Stomach (tissue), 9 donors: ENCODE data around the gene FAM89B. TPM values are rescaled to one million over a fixed set of nuclear protein-coding genes. Genes with fewer than 3 reads are reported as not detected.

Source experiments
- DNase-seq, 2 donors: peaks; one replicate each; pipeline versions ENCODE4 v3.0.0 to v3.0.0-alpha.2; 2013 to 2019
- H3K27ac ChIP-seq, 5 donors: fragments of 200-600 bp in 4 of 5; sonication (generic) in 4 of 5; one replicate each; pipeline ENCODE4 v1.5.1; 2013 to 2019; ENCODE audit warnings: mild to moderate bottlenecking in 1 of 5, moderate library complexity in 1 of 5
- H3K27me3 ChIP-seq, 3 donors: fragments of 200-600 bp; sonication (generic); one replicate each; pipeline ENCODE4 v1.5.1; 2017 to 2019; ENCODE audit warnings: mixed run types in 1 of 3
- H3K36me3 ChIP-seq, 4 donors: fragments of 200-600 bp; sonication (generic); 1 replicate in 3 of 4; 2 replicates in 1 of 4; pipeline ENCODE4 v1.5.1; 2016 to 2019
- H3K4me1 ChIP-seq, 4 donors: fragments of 200-600 bp; sonication (generic); one replicate each; pipeline ENCODE4 v1.5.1; 2016 to 2019
- H3K4me3 ChIP-seq, 4 donors: fragments of 200-600 bp; sonication (generic) in 3 of 4; one replicate each; pipeline ENCODE4 v1.5.1; 2016 to 2019; ENCODE audit warnings: mild to moderate bottlenecking in 1 of 4
- H3K9me3 ChIP-seq, 4 donors: fragments of 200-600 bp; sonication (generic); one replicate each; pipeline ENCODE4 v1.5.1; 2016 to 2019
- EP300 ChIP-seq: sonication (generic); formaldehyde crosslinking; IDR thresholded peaks from one replicate; pipeline ENCODE4 v1.6.1; 2017; ENCODE audit warnings: antibody characterized with exemption
- POLR2A ChIP-seq, 4 donors: fragments of 450-650 bp; IDR thresholded peaks; one replicate each; pipeline ENCODE4 v1.6.1; 2016; ENCODE audit warnings: antibody characterized with exemption in 4 of 4, control low read depth in 2 of 4, mild to moderate bottlenecking in 1 of 4, moderate library complexity in 1 of 4
- POLR2AphosphoS5 ChIP-seq, 3 donors: sonication (generic); formaldehyde crosslinking; IDR thresholded peaks; one replicate each; pipeline ENCODE4 v1.6.1; 2016; ENCODE audit warnings: antibody characterized with exemption in 3 of 3
- WGBS, 5 donors: extraction: QIAGEN DNeasy Blood & Tissue Kit in 3 of 5; methylation state at CpG; one replicate each; pipeline versions ENCODE4 v1.1.5 to v1.1.7; 2013 to 2018; 5-methylcytosine and 5-hydroxymethylcytosine counted together
- intact Hi-C: fragments of 100-400 bp; cut with DNase I; formaldehyde crosslinking; loops from one replicate; pipeline ENCODE4 v1.15.1; 2023; ENCODE audit warnings: low total_unique reads
- polyA plus RNA-seq, 3 donors: library from polyadenylated mRNA; stranded (reverse); fragments of 200-250 nt; gene quantifications; one replicate each; pipeline ENCODE4 v1.2.3, GENCODE V29; 2013
- total RNA-seq, 5 donors: library from RNA; depleted of rRNA; stranded (reverse); fragments of >200 nt; gene quantifications; one replicate each; pipeline versions ENCODE4 v1.1.0 to v1.2.3, GENCODE V29; 2014 to 2016
- TF ChIP-seq, protein P1 (sequence below), 7 experiments: fragments of 450-650 bp in 4 of 7; fragments of 200-600 bp in 3 of 7; sonication (generic) in 3 of 7; IDR thresholded peaks; one replicate each; pipeline ENCODE4 v1.5.1; 2016 to 2019; ENCODE audit warnings: antibody characterized with exemption in 7 of 7, control low read depth in 2 of 7, mild to moderate bottlenecking in 1 of 7
- donor health status: healthy with polysubstance abuse.
- donor health status: Bipolar disorder and iron deficiency.
- donor health status: healthy.

Gene FAM89B
- total and polyA plus RNA-seq, 8 donors = 3.9 to 68.2 (median 56.8) TPM

DNA sequence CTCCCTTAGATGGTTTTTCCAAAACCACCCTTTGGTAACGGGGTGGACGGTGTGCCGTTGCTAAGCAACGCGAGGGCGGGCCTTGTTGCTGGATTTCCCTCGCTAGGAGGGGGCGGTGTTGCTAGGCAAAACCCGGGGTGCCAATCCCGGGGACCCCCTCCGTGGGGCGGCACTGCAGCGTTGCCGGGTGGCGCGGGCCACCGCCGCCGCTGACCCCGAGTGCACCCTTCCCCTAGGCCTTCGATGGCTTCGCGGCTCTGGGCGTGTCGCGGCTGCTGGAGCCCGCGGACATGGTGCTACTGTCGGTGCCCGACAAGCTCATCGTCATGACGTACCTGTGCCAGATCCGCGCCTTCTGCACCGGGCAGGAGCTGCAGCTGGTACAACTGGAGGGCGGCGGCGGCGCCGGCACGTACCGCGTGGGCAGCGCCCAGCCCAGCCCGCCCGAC is 12.4 kb downstream of the FAM89B start:
- Histone ChIP-seq H3K36me3 (peaks cover 38 to 83% (median 71%) of the 10 kb centered on the region in 4 donors), H3K27ac (peak overlapping the region in 3 of 5 donors; percentile 23 to 78 (median 71))
- 31 to 57% (median 48%) methylated on average over 22 to 46 of the region's 46 CpGs for WGBS, 5 donors

GRCh38 chr11:65585396-65586246 is 13.3 kb downstream of the FAM89B start:
- H3K27ac ChIP-seq = peak overlapping the region in 3 of 5 donors; percentile 71 to 81 (median 78)
- H3K27me3 ChIP-seq = no peaks in the 10 kb centered on the region
- H3K9me3 ChIP-seq = no peaks in the 10 kb centered on the region
- intact Hi-C loops = no loop called here
- TF ChIP-seq EP300 (no peak), POLR2A (IDR thresholded peaks at IDR 0.05) (no peak), POLR2AphosphoS5 (IDR thresholded peaks at IDR 0.05) (no peak)
- TF ChIP-seq, protein P1, sequence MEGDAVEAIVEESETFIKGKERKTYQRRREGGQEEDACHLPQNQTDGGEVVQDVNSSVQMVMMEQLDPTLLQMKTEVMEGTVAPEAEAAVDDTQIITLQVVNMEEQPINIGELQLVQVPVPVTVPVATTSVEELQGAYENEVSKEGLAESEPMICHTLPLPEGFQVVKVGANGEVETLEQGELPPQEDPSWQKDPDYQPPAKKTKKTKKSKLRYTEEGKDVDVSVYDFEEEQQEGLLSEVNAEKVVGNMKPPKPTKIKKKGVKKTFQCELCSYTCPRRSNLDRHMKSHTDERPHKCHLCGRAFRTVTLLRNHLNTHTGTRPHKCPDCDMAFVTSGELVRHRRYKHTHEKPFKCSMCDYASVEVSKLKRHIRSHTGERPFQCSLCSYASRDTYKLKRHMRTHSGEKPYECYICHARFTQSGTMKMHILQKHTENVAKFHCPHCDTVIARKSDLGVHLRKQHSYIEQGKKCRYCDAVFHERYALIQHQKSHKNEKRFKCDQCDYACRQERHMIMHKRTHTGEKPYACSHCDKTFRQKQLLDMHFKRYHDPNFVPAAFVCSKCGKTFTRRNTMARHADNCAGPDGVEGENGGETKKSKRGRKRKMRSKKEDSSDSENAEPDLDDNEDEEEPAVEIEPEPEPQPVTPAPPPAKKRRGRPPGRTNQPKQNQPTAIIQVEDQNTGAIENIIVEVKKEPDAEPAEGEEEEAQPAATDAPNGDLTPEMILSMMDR (IDR thresholded peaks at IDR 0.05) = no peak
- WGBS, 5 donors = 71 to 83% (median 73%) methylated on average over 26 to 51 of the region's 51 CpGs
- no peak overlapping the region for H3K4me3 ChIP-seq
- peaks cover 33 to 83% (median 71%) of the 10 kb centered on the region in 4 donors for H3K36me3 ChIP-seq
- peak in 1 of 2 donors; percentile 42 for DNase-seq
- peaks cover 28 to 80% (median 56%) of the 10 kb centered on the region in 4 donors for H3K4me1 ChIP-seq

More for the DNA sequence above, 12.4 kb downstream of the FAM89B start:
- peak overlapping the region in 2 of 4 donors; percentile 1 to 9 for H3K4me3 ChIP-seq
- no peaks in the 10 kb centered on the region for H3K9me3 ChIP-seq
- H3K27me3 ChIP-seq = no peaks in the 10 kb centered on the region
- peaks cover 28 to 80% (median 50%) of the 10 kb centered on the region in 4 donors for H3K4me1 ChIP-seq
- TF ChIP-seq, protein P1 (IDR thresholded peaks at IDR 0.05) = no peak
- TF ChIP-seq POLR2AphosphoS5 (IDR thresholded peaks at IDR 0.05) (no peak), EP300 (no peak), POLR2A (IDR thresholded peaks at IDR 0.05) (no peak)
- intact Hi-C loops = no loop called here
- peak in 1 of 2 donors; percentile 74 for DNase-seq

DNA sequence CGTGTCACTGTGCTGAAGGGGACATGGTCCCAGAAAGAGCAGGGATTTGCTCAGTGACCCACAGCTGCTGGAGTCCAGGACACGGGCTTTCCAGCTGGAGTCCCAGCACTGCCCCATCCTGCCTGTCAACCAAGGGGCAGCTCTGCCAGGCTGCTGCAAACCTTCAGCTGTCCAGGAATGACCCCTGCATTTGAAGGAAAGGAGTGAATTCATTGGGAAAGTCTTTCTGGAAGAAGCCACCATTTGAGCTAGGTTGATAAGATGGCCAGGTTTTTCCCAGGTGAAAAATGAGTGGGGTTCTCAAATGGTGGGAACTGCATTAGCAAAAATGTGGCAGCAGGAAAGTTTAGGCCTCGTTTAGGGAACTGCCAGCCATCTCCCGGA is 13.9 kb downstream of the FAM89B start:
- no peaks in the 10 kb centered on the region for H3K9me3 ChIP-seq
- H3K4me3 ChIP-seq = no peak overlapping the region
- H3K27ac ChIP-seq = peak overlapping the region in 3 of 5 donors; percentile 71 to 81 (median 78)
- peaks cover 28 to 76% (median 57%) of the 10 kb centered on the region in 4 donors for H3K4me1 ChIP-seq
- DNase-seq = no peak
- intact Hi-C loops = no loop called here
- WGBS, 5 donors = 85 to 89% (median 87%) methylated on average over 4 of the region's 4 CpGs
- peaks cover 27 to 83% (median 71%) of the 10 kb centered on the region in 4 donors for H3K36me3 ChIP-seq
- H3K27me3 ChIP-seq = no peaks in the 10 kb centered on the region
- TF ChIP-seq POLR2A (IDR thresholded peaks at IDR 0.05) = no peak
- TF ChIP-seq, protein P1 (IDR thresholded peaks at IDR 0.05) = no peak
- no peak for TF ChIP-seq EP300
- TF ChIP-seq POLR2AphosphoS5 (IDR thresholded peaks at IDR 0.05) = no peak

- Histone ChIP-seq H3K27ac (peak overlapping the region in 3 of 5 donors; percentile 71 to 81 (median 78)), H3K27me3 (no peaks in the 10 kb centered on the region), H3K9me3 (no peaks in the 10 kb centered on the region), H3K36me3 (peaks cover 23 to 83% (median 71%) of the 10 kb centered on the region in 4 donors), H3K4me3 (no peak overlapping the region), H3K4me1 (peaks cover 28 to 80% (median 60%) of the 10 kb centered on the region in 4 donors)
- no peak for TF ChIP-seq POLR2A (IDR thresholded peaks at IDR 0.05)
- no peak for DNase-seq
- intact Hi-C loops = no loop called here
- 70 to 93% (median 88%) methylated on average over 2 of the region's 2 CpGs for WGBS, 5 donors
These were observed 14.3 kb downstream of the FAM89B start for GRCh38 chr11:65586676-65587075.
